BJ (cell line): ENCODE data around the gene SULF2. TPM values are rescaled to one million over a fixed set of nuclear protein-coding genes. Genes with fewer than 3 reads are reported as not detected.

Source experiments
- CTCF ChIA-PET: fragments of 350-600 bp; formaldehyde crosslinking; extraction: SDS; loops from one replicate; lab custom pipeline; 2021; ENCODE audit warnings: antibody characterized with exemption, inconsistent platforms; lab: Yijun Ruan, JAX
- POLR2A ChIA-PET: fragments of 300-600 bp; sonication (Branson Sonifier 250); formaldehyde crosslinking; extraction: SDS; loops from one replicate; lab custom pipeline; 2021; ENCODE audit warnings: antibody characterized with exemption; lab: Charles Lee
- DNase-seq: peaks from one replicate; pipeline ENCODE4 v3.0.0-alpha.2; 2011; ENCODE audit warnings: low read depth
- H3K27me3 ChIP-seq: 2 replicates; pipeline ENCODE4 v1.6.0; 2011; ENCODE audit warnings: low read length; ENCODE audit not compliant: control insufficient read depth, insufficient read depth
- H3K36me3 ChIP-seq: 2 replicates; pipeline ENCODE4 v1.5.1; 2011; ENCODE audit warnings: low read length; ENCODE audit not compliant: control insufficient read depth, insufficient read depth
- H3K4me3 ChIP-seq: 2 replicates; pipeline ENCODE4 v1.5.1; 2011; ENCODE audit warnings: low read depth, mild to moderate bottlenecking, control low read depth, low read length
- CTCF ChIP-seq: IDR thresholded peaks from 2 replicates; pipeline ENCODE4 v1.5.1; 2011; ENCODE audit warnings: low read depth, mild to moderate bottlenecking, control low read depth, inconsistent platforms, low read length, moderate library complexity; ENCODE audit not compliant: insufficient read depth
- polyA plus RNA-seq: library from polyadenylated mRNA; depleted of rRNA; stranded (reverse); fragments of >200 nt; gene quantifications from 2 replicates; pipeline ENCODE4 v1.2.3, GENCODE V29; 2011

Gene SULF2
- polyA plus RNA-seq, 1 experiment = 13.2 TPM

GRCh38 chr20:47652794-47653193 lies 132.5 kb downstream of the SULF2 start:
- no peak for TF ChIP-seq CTCF
- no peak for DNase-seq
- Histone ChIP-seq H3K4me3 (no peak overlapping the region), H3K27me3 (no peaks in the 10 kb centered on the region), H3K36me3 (peaks cover 7% of the 10 kb centered on the region)
- CTCF ChIA-PET = interaction anchor here (2.8 kb wide), 1 partner anchor 11 kb away, joined by 18 read pairs; no protein-coding TSS in a partner anchor
- POLR2A ChIA-PET = no interaction called here

- no peak for DNase-seq
- H3K36me3 ChIP-seq = peaks cover 7% of the 10 kb centered on the region
- ChIA-PET POLR2A (no interaction called here), CTCF (interaction anchor here (2.8 kb wide), 1 partner anchor 11 kb away, joined by 18 read pairs; no protein-coding TSS in a partner anchor)
- TF ChIP-seq CTCF = no peak
- H3K27me3 ChIP-seq = no peaks in the 10 kb centered on the region
- H3K4me3 ChIP-seq = no peak overlapping the region
Measured at GRCh38 chr20:47652301-47652700, 133.0 kb downstream of the SULF2 start.

- DNase-seq = no peak
- no peak for TF ChIP-seq CTCF
- peaks cover 11% of the 10 kb centered on the region for H3K36me3 ChIP-seq
- ChIA-PET CTCF (interaction anchor here (0.7 to 4.0 kb wide), 3 partner anchors 8 to 15 kb away, joined by 3 to 16 read pairs (median 5); no protein-coding TSS in a partner anchor), POLR2A (no interaction called here)
- H3K27me3 ChIP-seq = no peaks in the 10 kb centered on the region
- H3K4me3 ChIP-seq = no peak overlapping the region
Measured at GRCh38 chr20:47648943-47649342, 136.3 kb downstream of the SULF2 start.

- no peak for DNase-seq
- Histone ChIP-seq H3K4me3 (no peak overlapping the region), H3K27me3 (no peaks in the 10 kb centered on the region), H3K36me3 (peaks cover 13% of the 10 kb centered on the region)
- ChIA-PET POLR2A (no interaction called here), CTCF (interaction anchor here (0.7 to 4.0 kb wide), 2 partner anchors 10 to 16 kb away, joined by 3 to 16 read pairs; no protein-coding TSS in a partner anchor)
- TF ChIP-seq CTCF = no peak
Measured at GRCh38 chr20:47647994-47648393, 137.3 kb downstream of the SULF2 start.

- Histone ChIP-seq H3K27me3 (no peaks in the 10 kb centered on the region), H3K4me3 (no peak overlapping the region), H3K36me3 (peaks cover 12% of the 10 kb centered on the region)
- ChIA-PET CTCF (interaction anchor here (0.6 to 1.6 kb wide), 2 partner anchors 132 to 975 kb away, joined by 4 read pairs; no protein-coding TSS in a partner anchor), POLR2A (no interaction called here)
- DNase-seq = no peak
- TF ChIP-seq CTCF = no peak
Measured at GRCh38 chr20:47645632-47646031, 139.6 kb downstream of the SULF2 start.
